A549 (cell line): ENCODE results near the gene TFDP1. TPM values are rescaled to one million over a fixed set of nuclear protein-coding genes. Genes with fewer than 3 reads are reported as not detected.

ENCODE experiments used
- ATAC-seq, 2 experiments: fragments of 200-7000 bp in 1 of 2; fragments of >200 bp in 1 of 2; cut with Nextera tagmentation in 1 of 2; cut with Tn5 transposase in 1 of 2; 3 replicates each; pipeline versions ENCODE4 v1.8.0 to v1.9.1; 2018 to 2020; ENCODE audit warnings: mild to moderate bottlenecking in 1 of 2, moderate library complexity in 1 of 2
- CTCF ChIA-PET: fragments of 300-600 bp; sonication (Branson Sonifier 250); formaldehyde crosslinking; extraction: SDS; loops from one replicate; lab custom pipeline; 2021; ENCODE audit warnings: antibody characterized with exemption, inconsistent platforms; lab: Yijun Ruan, JAX
- POLR2A ChIA-PET: fragments of 350-600 bp; formaldehyde crosslinking; extraction: SDS; loops from one replicate; lab custom pipeline; 2021; ENCODE audit warnings: antibody characterized with exemption, inconsistent platforms; lab: Yijun Ruan, JAX
- DNase-seq, 2 experiments: peaks; one replicate each; pipeline versions ENCODE4 v3.0.0 to v3.0.0-alpha.2; 2011 to 2016; ENCODE audit warnings: low read depth in 1 of 2, low spot score in 1 of 2
- FAIRE-seq: peaks from 2 replicates; lab custom pipeline; 2011; peaks lifted over from hg19 to GRCh38; lab: Jason Lieb, UNC
- H3K27ac ChIP-seq, 2 experiments: fragments of >200 bp; sonication (Bioruptor Twin); formaldehyde crosslinking; 3 replicates each; pipeline ENCODE4 v1.5.1; 2016 to 2017
- H3K4me1 ChIP-seq: fragments of >200 bp; sonication (Bioruptor Twin); formaldehyde crosslinking; 3 replicates; pipeline ENCODE4 v1.6.1; 2016
- H3K4me2 ChIP-seq: fragments of >200 bp; sonication (Bioruptor Twin); formaldehyde crosslinking; 3 replicates; pipeline ENCODE4 v1.6.1; 2016
- H3K4me3 ChIP-seq: fragments of >200 bp; sonication (Bioruptor Twin); formaldehyde crosslinking; 3 replicates; pipeline ENCODE4 v1.5.1; 2016
- H3K9me3 ChIP-seq: fragments of >200 bp; sonication (Bioruptor Twin); formaldehyde crosslinking; 3 replicates; pipeline ENCODE4 v1.6.1; 2016
- CEBPB ChIP-seq, 2 experiments: fragments of >200 bp in 1 of 2; sonication (Bioruptor Twin) in 1 of 2; formaldehyde crosslinking in 1 of 2; IDR thresholded peaks; 2 replicates each; pipeline ENCODE4 v1.6.1; 2012 to 2016
- CHD2 ChIP-seq: fragments of 150-350 bp; IDR thresholded peaks from 2 replicates; pipeline ENCODE4 v1.6.1; 2014; ENCODE audit warnings: low read length; ENCODE audit not compliant: partially characterized antibody
- CHD4 ChIP-seq: fragments of 200-600 bp; sonication (generic); IDR thresholded peaks from 2 replicates; pipeline ENCODE4 v1.6.1; 2016; ENCODE audit warnings: antibody characterized with exemption, mild to moderate bottlenecking, borderline replicate concordance
- EP300 ChIP-seq, 2 experiments: fragments of >200 bp; sonication (Bioruptor Twin); formaldehyde crosslinking; IDR thresholded peaks; 2 replicates in 1 of 2; 3 replicates in 1 of 2; pipeline ENCODE4 v1.6.1; 2016 to 2017
- ESRRA ChIP-seq: fragments of 150-350 bp; IDR thresholded peaks from 2 replicates; pipeline ENCODE4 v1.6.1; 2014; ENCODE audit warnings: mild to moderate bottlenecking, low read length, borderline replicate concordance
- FOSL2 ChIP-seq, 2 experiments: fragments of 450-650 bp in 1 of 2; fragments of >200 bp in 1 of 2; sonication (Bioruptor Twin) in 1 of 2; formaldehyde crosslinking; IDR thresholded peaks; 2 replicates each; pipeline versions ENCODE4 v1.5.0 to v1.6.1; 2016 to 2020; ENCODE audit warnings: mild to moderate bottlenecking in 1 of 2, moderate library complexity in 1 of 2
- FOXS1 ChIP-seq: fragments of 250-450 bp; sonication (Bioruptor Pico); IDR thresholded peaks from 2 replicates; pipeline ENCODE4 v1.5.0; 2020; ENCODE audit warnings: mild to moderate bottlenecking, moderate library complexity
- MAFK ChIP-seq: fragments of 450-650 bp; IDR thresholded peaks from 2 replicates; pipeline ENCODE4 v1.6.1; 2014; ENCODE audit not compliant: partially characterized antibody
- MAZ ChIP-seq: fragments of 150-350 bp; IDR thresholded peaks from 2 replicates; pipeline ENCODE4 v1.6.1; 2014; ENCODE audit warnings: antibody characterized with exemption, low read depth, low read length, borderline replicate concordance
- NFE2L2 ChIP-seq: fragments of 150-350 bp; conservative IDR thresholded peaks from 2 replicates; pipeline ENCODE4 v1.6.1; 2014; ENCODE audit warnings: low read length
- NPAS2 ChIP-seq: fragments of 250-450 bp; sonication (Bioruptor Pico); IDR thresholded peaks from 2 replicates; pipeline ENCODE4 v1.8.0; 2022; ENCODE audit warnings: mild to moderate bottlenecking, moderate library complexity, borderline replicate concordance
- POLR2AphosphoS2 ChIP-seq: conservative IDR thresholded peaks from 2 replicates; pipeline ENCODE4 v1.6.1; 2012; ENCODE audit warnings: low read length, improper control_type of control experiment, inconsistent platforms
- RARB ChIP-seq: fragments of 250-450 bp; sonication (Bioruptor Pico); IDR thresholded peaks from 2 replicates; pipeline ENCODE4 v1.8.0; 2021; ENCODE audit warnings: mild to moderate bottlenecking, moderate library complexity
- RCOR1 ChIP-seq: fragments of 150-350 bp; IDR thresholded peaks from 2 replicates; pipeline ENCODE4 v1.6.1; 2014; ENCODE audit warnings: antibody characterized with exemption, low read length, low read depth
- ZC3H11A ChIP-seq: fragments of 450-650 bp; IDR thresholded peaks from 2 replicates; pipeline ENCODE4 v1.6.1; 2014; ENCODE audit warnings: antibody characterized with exemption, mild to moderate bottlenecking
- ZFP36 ChIP-seq: fragments of 450-650 bp; IDR thresholded peaks from 2 replicates; pipeline ENCODE4 v1.6.1; 2014; ENCODE audit warnings: borderline replicate concordance; ENCODE audit not compliant: partially characterized antibody
- WGBS: methylation state at CpG from one replicate; pipeline ENCODE4 v1.1.6; 2017; ENCODE audit errors: missing lambda C conversion rate; 5-methylcytosine and 5-hydroxymethylcytosine counted together
- polyA plus RNA-seq, 4 experiments: library from polyadenylated mRNA; depleted of rRNA in 3 of 4; stranded (reverse); fragments of >200 nt; fragmentation: RNase III in 1 of 4; extraction: RNeasy Plus Mini Kit Qiagen cat#74134 plus additional on column Dnase treatment in 1 of 4; gene quantifications; 2 replicates in 3 of 4; 3 replicates in 1 of 4; pipeline ENCODE4 v1.2.3, GENCODE V29; 2011 to 2017
- TF ChIP-seq, protein P1 (sequence below): fragments of 200-600 bp; sonication (generic); IDR thresholded peaks from 2 replicates; pipeline ENCODE4 v1.6.1; 2016; ENCODE audit warnings: antibody characterized with exemption, mild to moderate bottlenecking, moderate library complexity
- TF ChIP-seq, protein P2 (sequence below): IDR thresholded peaks from 2 replicates; pipeline ENCODE4 v1.6.1; 2012
- TF ChIP-seq, protein P3 (sequence below): fragments of 150-350 bp; IDR thresholded peaks from 2 replicates; pipeline ENCODE4 v1.6.1; 2014; ENCODE audit warnings: low read depth, mild to moderate bottlenecking, low read length
- TF ChIP-seq, protein P4 (sequence below): fragments of >200 bp; sonication (Bioruptor Twin); formaldehyde crosslinking; IDR thresholded peaks from 3 replicates; pipeline ENCODE4 v1.6.1; 2016

TFDP1 gene
- polyA plus RNA-seq, 2 of the 4 experiments (the other 2 are of a cell fraction): 73.2 to 88.4 TPM

DNA sequence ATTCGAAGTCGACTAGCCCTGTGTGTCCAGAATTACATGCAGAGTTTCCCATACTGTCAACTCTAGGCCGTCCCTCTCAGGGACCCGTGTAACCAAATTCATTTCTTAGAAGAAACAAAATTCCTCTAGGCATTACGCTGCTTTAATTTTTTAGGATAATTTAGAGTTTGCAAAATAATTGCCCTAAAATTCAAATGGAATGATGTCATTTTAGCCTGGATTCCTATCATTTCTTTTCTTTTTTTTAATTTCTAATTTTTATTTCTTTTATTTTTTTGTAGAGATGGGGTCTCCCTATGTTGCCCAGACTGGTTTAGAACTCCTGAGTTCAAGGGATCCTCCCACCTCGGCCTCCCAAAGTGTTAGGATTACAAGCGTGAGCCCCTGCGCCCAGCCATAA lies 74.8 kb downstream of the TFDP1 start:
- POLR2A ChIA-PET: no interaction called here
- 51% methylated on average over 8 of the region's 8 CpGs for WGBS
- H3K4me1 ChIP-seq: no peaks in the 10 kb centered on the region
- no peak overlapping the region for H3K27ac ChIP-seq
- TF ChIP-seq MAZ (no peak), CEBPB (IDR thresholded peaks at IDR 0.05) (no peak), RARB (CRISPR knock-in tag) (no peak), ESRRA (no peak), NFE2L2 (no peak), FOSL2 (IDR thresholded peaks at IDR 0.05) (no peak), FOSL2 (CRISPR knock-in tag; IDR thresholded peaks at IDR 0.05) (no peak), ZFP36 (no peak), MAFK (no peak), FOXS1 (CRISPR knock-in tag) (no peak), RCOR1 (no peak)
- TF ChIP-seq, protein P1, sequence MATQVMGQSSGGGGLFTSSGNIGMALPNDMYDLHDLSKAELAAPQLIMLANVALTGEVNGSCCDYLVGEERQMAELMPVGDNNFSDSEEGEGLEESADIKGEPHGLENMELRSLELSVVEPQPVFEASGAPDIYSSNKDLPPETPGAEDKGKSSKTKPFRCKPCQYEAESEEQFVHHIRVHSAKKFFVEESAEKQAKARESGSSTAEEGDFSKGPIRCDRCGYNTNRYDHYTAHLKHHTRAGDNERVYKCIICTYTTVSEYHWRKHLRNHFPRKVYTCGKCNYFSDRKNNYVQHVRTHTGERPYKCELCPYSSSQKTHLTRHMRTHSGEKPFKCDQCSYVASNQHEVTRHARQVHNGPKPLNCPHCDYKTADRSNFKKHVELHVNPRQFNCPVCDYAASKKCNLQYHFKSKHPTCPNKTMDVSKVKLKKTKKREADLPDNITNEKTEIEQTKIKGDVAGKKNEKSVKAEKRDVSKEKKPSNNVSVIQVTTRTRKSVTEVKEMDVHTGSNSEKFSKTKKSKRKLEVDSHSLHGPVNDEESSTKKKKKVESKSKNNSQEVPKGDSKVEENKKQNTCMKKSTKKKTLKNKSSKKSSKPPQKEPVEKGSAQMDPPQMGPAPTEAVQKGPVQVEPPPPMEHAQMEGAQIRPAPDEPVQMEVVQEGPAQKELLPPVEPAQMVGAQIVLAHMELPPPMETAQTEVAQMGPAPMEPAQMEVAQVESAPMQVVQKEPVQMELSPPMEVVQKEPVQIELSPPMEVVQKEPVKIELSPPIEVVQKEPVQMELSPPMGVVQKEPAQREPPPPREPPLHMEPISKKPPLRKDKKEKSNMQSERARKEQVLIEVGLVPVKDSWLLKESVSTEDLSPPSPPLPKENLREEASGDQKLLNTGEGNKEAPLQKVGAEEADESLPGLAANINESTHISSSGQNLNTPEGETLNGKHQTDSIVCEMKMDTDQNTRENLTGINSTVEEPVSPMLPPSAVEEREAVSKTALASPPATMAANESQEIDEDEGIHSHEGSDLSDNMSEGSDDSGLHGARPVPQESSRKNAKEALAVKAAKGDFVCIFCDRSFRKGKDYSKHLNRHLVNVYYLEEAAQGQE: no peak
- TF ChIP-seq, protein P2, sequence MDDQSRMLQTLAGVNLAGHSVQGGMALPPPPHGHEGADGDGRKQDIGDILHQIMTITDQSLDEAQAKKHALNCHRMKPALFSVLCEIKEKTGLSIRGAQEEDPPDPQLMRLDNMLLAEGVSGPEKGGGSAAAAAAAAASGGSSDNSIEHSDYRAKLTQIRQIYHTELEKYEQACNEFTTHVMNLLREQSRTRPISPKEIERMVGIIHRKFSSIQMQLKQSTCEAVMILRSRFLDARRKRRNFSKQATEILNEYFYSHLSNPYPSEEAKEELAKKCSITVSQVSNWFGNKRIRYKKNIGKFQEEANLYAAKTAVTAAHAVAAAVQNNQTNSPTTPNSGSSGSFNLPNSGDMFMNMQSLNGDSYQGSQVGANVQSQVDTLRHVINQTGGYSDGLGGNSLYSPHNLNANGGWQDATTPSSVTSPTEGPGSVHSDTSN: no peak
- TF ChIP-seq, all 56 proteins: peak for 0
- Histone ChIP-seq H3K9me3 (peaks cover 8% of the 10 kb centered on the region), H3K4me3 (no peak overlapping the region), H3K4me2 (no peak overlapping the region)
- DNase-seq (no peak), ATAC-seq (no peak), FAIRE-seq (no peak)
- CTCF ChIA-PET: no interaction called here

DNA sequence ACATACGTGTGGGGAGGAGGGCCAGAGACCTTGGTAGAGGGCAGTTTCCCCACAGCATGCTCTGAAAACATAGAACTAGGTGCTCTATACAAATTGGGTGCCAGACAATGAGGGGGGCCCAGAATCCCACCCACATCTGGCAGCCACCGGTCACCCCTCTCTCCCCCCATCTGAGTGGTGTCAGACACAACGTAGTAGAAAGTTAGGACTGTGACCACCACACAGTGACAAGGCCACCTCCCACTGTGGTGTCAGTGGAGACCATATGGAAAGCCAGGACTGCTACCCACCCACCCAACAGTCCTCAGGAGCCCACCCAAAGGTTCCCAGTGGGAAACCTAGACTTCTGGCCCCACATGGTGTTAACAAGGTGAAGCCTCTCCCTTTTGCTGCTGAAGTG lies 75.5 kb downstream of the TFDP1 start:
- POLR2A ChIA-PET: no interaction called here
- 63% methylated on average over 3 of the region's 3 CpGs for WGBS
- CTCF ChIA-PET: no interaction called here

More for the DNA sequence above, 75.5 kb downstream of the TFDP1 start:
- Histone ChIP-seq H3K4me2 (no peak overlapping the region), H3K4me3 (no peak overlapping the region), H3K4me1 (no peaks in the 10 kb centered on the region), H3K27ac (no peak overlapping the region), H3K9me3 (peaks cover 8% of the 10 kb centered on the region)
- FAIRE-seq (no peak), ATAC-seq (no peak), DNase-seq (no peak)
- TF ChIP-seq NPAS2 (no peak), CHD2 (no peak), ZC3H11A (no peak), CHD4 (no peak), EP300 (IDR thresholded peaks at IDR 0.05) (no peak), POLR2AphosphoS2 (no peak), ESRRA (no peak)
- TF ChIP-seq, protein P3, sequence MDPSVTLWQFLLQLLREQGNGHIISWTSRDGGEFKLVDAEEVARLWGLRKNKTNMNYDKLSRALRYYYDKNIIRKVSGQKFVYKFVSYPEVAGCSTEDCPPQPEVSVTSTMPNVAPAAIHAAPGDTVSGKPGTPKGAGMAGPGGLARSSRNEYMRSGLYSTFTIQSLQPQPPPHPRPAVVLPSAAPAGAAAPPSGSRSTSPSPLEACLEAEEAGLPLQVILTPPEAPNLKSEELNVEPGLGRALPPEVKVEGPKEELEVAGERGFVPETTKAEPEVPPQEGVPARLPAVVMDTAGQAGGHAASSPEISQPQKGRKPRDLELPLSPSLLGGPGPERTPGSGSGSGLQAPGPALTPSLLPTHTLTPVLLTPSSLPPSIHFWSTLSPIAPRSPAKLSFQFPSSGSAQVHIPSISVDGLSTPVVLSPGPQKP: no peak
- TF ChIP-seq, protein P4, sequence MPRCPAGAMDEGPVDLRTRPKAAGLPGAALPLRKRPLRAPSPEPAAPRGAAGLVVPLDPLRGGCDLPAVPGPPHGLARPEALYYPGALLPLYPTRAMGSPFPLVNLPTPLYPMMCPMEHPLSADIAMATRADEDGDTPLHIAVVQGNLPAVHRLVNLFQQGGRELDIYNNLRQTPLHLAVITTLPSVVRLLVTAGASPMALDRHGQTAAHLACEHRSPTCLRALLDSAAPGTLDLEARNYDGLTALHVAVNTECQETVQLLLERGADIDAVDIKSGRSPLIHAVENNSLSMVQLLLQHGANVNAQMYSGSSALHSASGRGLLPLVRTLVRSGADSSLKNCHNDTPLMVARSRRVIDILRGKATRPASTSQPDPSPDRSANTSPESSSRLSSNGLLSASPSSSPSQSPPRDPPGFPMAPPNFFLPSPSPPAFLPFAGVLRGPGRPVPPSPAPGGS: no peak
